OCI-LY3 (cell line): Measurements from ENCODE around the gene LSP1.

Experiments
- CTCF ChIP-seq: fragments of 200-600, 300-600 bp; sonication (generic); IDR thresholded peaks from 2 replicates; pipeline ENCODE4 v1.5.1; 2014; ENCODE audit warnings: antibody characterized with exemption, low read length, low read depth
- EZH2phosphoT487 ChIP-seq: fragments of 200-600 bp; shearing (Covaris generic); IDR thresholded peaks from 2 replicates; pipeline ENCODE4 v1.6.1; 2018; ENCODE audit warnings: antibody characterized with exemption, mixed run types, low read depth

GRCh38 chr11:1920128-1920908 is 67.4 kb downstream of the LSP1 start:
- no peak for TF ChIP-seq CTCF
- no peak for TF ChIP-seq EZH2phosphoT487
